ENCODE results near the gene TTLL9.

Gene TTLL9

DNA sequence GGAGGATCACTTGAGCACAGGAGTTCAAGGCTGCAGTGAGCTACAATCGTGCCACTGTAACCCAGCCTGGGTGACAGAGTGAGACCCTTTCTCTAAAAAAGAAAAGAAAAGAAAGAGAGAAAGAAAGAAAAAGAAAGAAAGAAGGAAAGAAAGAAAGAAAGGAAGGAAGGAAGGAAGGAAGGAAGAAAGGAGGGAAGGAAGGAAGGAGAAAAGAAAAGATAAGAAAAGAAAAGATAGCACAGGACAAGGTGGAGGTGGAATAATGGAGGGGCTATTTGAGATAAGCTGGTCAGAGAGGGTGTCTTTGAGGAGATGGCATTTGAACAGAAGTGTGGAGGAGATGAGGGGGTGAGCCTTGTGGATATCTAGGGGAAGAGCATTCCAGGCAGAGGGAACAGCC, 84.1 kb downstream of the TTLL9 start:
- H3K4me3 ChIP-seq (ENCODE audit: low read length): no peak overlapping the region
- no peak for DNase-seq (ENCODE audit: low read depth)
- TF ChIP-seq, protein P1, sequence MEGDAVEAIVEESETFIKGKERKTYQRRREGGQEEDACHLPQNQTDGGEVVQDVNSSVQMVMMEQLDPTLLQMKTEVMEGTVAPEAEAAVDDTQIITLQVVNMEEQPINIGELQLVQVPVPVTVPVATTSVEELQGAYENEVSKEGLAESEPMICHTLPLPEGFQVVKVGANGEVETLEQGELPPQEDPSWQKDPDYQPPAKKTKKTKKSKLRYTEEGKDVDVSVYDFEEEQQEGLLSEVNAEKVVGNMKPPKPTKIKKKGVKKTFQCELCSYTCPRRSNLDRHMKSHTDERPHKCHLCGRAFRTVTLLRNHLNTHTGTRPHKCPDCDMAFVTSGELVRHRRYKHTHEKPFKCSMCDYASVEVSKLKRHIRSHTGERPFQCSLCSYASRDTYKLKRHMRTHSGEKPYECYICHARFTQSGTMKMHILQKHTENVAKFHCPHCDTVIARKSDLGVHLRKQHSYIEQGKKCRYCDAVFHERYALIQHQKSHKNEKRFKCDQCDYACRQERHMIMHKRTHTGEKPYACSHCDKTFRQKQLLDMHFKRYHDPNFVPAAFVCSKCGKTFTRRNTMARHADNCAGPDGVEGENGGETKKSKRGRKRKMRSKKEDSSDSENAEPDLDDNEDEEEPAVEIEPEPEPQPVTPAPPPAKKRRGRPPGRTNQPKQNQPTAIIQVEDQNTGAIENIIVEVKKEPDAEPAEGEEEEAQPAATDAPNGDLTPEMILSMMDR (IDR thresholded peaks at IDR 0.05; ENCODE audit: insufficient read depth, low read depth, low read length, missing control alignments): no peak

DNA sequence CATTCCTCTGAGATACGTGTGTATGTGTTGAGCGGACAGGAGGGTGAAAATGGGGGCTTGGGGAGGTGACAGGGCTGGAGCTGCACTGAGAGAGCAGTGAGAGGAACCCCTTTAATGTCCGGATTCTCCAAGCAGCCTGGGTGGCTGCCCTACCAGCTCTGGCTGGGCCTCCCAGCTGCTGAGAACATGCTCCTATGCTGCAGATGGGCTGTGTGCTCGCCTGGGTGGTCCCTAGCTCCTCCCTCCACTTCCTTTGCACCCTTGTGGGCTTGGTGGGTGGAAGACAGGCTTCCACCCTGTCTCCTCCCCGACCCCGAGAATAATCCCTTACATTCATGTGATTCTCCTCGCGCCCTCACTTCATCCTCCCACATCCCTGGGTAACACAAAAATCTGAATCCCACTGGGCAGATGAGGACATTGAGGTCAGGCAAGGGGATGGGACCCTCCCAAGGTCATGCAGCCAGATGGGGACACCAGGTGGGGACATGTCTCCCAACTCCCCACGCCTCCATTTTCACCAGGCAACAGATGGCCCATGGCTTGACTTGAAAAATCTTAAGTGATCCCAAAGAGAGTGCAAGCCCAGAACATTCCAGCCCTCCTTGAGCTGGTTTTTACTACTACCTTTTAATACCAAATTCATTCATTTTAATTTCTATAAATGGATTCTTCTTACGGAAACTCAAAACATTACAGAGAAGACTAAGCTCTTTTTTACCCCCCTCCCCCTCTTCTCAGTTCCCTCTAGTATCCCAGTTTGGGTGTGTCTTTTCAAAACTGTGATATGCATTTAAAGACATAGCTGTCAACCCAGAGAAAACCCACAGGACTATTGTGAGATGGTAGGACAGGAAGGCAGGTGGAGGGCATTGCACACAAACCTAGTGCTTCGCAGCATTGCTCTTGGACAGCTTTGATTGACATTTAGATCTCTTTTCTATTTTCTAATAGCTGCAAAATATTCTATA, 86.4 kb downstream of the TTLL9 start:
- no peak overlapping the region for H3K4me3 ChIP-seq (ENCODE audit: low read length)
- DNase-seq (ENCODE audit: low read depth): no peak
- TF ChIP-seq, protein P1 (IDR thresholded peaks at IDR 0.05; ENCODE audit: insufficient read depth, low read depth, low read length, missing control alignments): no peak

DNA sequence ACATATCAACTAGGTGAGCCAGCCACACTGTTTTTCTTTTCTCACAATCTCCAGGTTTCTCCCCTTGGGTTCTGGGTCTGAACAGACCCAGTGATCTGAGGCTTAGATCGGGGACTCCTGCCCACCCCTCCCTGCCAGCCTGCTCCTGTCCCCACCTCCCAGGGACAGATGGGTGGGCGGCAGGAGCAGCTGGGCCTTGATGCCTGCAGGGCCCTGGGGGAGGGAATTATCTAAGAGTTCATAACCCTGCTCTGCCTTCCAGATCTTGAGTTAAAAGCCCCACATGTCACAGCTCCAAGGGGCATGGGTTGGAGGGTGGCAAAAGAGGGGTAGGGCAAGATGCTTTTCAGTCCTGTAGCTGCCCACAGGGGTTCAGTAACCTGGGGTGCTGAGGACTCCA, 92.3 kb downstream of the TTLL9 start:
- no peak overlapping the region for H3K4me3 ChIP-seq (ENCODE audit: low read length)
- DNase-seq (ENCODE audit: low read depth): no peak
- TF ChIP-seq, protein P1 (IDR thresholded peaks at IDR 0.05; ENCODE audit: insufficient read depth, low read depth, low read length, missing control alignments): no peak

DNA sequence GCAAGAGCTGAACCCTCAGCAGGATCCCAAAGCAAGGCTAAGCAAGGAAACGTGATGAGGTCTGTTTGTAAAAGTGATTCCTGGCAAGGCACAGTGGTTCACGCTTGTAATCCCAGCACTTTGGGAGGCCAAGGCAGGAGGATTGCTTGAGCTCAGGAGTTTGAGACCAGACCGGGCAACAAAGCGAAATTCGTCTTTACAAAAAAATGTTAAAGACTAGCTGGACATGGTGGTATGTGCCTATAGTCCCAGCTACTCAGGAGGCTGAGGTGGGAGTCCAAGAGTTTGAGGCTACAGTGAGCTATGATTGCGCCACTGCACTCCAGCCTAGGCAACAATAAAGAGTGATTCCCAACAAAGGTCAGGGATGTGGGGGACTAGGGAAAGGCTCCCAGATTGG, 93.5 kb downstream of the TTLL9 start:
- no peak for DNase-seq (ENCODE audit: low read depth)
- H3K4me3 ChIP-seq (ENCODE audit: low read length): no peak overlapping the region
- TF ChIP-seq, protein P1 (IDR thresholded peaks at IDR 0.05; ENCODE audit: insufficient read depth, low read depth, low read length, missing control alignments): no peak

DNA sequence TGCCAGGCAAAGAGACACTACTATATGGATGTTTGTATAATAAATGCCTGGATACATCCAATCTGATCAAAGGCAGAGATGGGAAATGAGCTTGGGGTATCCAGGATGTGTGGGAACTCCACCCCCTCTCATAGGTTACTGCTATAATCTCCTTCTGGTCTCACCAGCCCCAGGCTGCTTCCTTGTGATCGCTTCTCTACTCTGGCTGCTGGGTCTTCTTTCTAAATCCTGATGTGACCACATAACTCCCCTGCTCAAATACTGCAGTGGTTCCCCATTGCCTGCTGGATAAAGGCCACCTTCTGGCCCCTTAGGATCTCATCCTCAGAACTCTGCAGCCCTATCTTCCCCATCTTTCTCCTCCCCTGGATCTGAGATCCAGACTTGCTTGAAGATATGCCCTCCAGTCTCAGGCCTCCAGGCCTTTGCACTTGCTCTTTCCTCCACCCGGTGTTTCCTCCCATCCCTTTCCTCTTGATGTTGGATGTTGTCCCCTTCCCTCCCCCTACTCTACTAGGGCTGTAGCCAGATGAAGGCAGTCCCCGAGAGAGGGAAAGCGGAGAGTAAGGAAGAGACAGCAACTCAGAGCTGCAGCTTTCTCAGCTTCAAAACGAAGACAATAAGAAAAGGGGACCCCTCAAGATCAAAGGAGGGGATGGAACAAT, 96.7 kb downstream of the TTLL9 start:
- DNase-seq (ENCODE audit: low read depth): no peak
- TF ChIP-seq, protein P1 (IDR thresholded peaks at IDR 0.05; ENCODE audit: insufficient read depth, low read depth, low read length, missing control alignments): no peak
- H3K4me3 ChIP-seq (ENCODE audit: low read length): no peak overlapping the region

DNA sequence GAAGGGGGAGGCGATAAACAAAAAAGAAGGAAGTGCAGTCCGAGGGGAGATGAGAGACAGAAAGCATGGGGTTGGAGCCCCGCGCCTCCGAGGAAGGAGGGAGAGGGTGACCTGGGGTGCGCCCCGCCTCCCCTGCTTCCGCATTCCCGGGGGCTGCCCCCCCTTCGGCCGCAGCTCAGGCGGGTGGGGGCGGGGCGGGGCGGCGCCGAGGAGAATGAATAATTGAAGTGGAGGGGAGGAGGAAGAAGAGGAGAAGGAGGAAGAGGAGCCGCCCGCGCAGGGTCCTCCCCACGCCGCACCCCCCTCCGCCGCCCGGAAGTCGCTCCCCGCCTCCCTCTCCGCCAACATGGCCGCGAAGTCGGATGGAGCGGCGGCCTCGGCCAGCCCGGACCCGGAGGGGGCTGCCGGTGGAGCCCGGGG, 97.4 kb downstream of the TTLL9 start, which contains the start of gene XKR7:
TSS of gene XKR7 (plus strand) at position 322 of the 420 bp plus-strand sequence. CDS start at position 347, 25 bp downstream.
- H3K4me3 ChIP-seq (ENCODE audit: low read length): no peak within 1 kb of the TSS
- TF ChIP-seq, protein P1 (IDR thresholded peaks at IDR 0.05; ENCODE audit: insufficient read depth, low read depth, low read length, missing control alignments): no peak
- no peak for DNase-seq (ENCODE audit: low read depth)
